ENCODE data around the gene CCDC127. TPM values are rescaled to one million over a fixed set of nuclear protein-coding genes. Genes with fewer than 3 reads are reported as not detected.
"Not testable (repeated sequence)": the region's sequence is repeated elsewhere in the genome, so short reads cannot be mapped to it uniquely, and the experiment has no call there.

The CCDC127 gene, protein sequence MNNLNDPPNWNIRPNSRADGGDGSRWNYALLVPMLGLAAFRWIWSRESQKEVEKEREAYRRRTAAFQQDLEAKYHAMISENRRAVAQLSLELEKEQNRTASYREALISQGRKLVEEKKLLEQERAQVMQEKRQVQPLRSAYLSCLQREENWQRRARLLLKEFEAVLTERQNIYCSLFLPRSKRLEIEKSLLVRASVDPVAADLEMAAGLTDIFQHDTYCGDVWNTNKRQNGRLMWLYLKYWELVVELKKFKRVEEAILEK
- total RNA-seq: 5.7 TPM
- polyA plus RNA-seq: 6.5 TPM

DNA sequence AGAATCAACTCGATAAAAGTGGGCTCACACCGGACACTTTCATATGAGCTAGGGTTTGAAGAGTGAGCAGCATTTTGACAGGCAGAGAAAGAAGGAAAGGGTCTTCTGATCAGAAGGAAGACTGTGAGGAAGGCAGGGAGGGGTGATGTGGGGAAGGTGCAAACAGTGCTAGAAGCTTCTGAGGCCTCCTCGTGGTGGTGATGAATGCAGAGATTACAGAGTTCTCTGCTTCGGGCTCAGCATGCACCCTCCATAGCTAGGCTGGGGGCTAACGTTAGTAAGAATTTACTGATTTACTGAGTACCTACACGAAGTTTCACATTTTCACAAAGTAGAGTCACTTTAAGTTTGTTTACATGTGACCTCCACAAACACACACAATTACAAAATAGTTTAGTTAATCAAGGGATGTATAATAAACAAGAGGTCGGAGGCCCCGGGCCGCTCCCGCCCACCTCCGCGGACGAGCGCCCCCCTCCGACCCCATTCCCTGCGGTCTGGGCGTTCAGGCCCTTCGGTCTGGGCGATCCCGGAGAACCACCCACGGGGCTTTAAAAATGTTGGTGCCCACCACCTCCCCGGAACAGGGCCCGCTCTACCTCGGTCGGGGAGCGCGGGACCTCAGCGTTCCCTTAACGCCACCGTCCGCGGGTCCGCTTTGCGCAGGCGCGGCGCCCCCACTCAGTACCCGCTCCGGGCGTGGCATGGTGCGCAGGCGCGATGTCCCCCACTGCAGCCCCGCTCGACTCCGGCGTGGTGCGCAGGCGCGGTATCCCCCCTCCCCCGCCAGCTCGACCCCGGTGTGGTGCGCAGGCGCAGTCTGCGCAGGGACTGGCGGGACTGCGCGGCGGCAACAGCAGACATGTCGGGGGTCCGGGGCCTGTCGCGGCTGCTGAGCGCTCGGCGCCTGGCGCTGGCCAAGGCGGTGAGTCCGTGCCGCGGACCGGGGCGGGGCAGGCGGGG is at the start of gene CCDC127, which contains the start of gene SDHA:
Gene CCDC127, minus strand, starts transcription at position 660 of the 963 bp plus-strand sequence. CDS start 1,304 bp downstream, outside the sequence.
Gene SDHA, plus strand, starts transcription at position 827 of the 963 bp plus-strand sequence. Its CDS starts 36 bp downstream, at position 863.
- Histone ChIP-seq H3K4me3 (ENCODE audit: low read depth, low read length) (peak within 1 kb of the TSS; percentile 98), H3K27ac (ENCODE audit: low read depth) (peak within 1 kb of the TSS; percentile 67)
- DNase-seq (ENCODE audit: extremely low spot score): peak; percentile 81
- WGBS: under 1% methylated on average over 75 of the region's 75 CpGs
- not testable (repeated sequence) for H3K4me1 ChIP-seq (ENCODE audit: insufficient read depth); H3K36me3 ChIP-seq (ENCODE audit: insufficient read depth)

DNA sequence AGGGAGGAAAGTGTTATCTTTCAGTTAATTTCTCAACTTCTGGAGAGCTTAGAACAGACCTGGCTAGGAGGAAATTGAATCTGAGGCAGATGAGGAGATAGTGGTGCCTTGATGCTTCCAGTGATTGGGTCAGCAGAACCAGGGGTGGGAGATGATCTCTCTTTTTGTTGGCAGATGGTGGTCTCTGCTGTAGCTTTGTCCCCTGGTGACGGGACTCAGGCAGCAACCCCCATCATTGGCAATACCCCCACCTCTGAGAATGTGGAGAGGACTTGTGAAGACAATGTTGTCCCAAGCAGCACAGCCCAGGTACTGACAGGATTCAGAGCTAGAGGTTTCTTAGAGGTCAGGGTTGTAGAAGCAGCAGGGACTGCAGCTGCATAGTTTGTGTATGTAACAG is 49.8 kb upstream of the CCDC127 start:
- DNase-seq (ENCODE audit: extremely low spot score): no peak
- WGBS: 69% methylated on average over 1 of the region's 1 CpG
- Histone ChIP-seq H3K4me1 (ENCODE audit: insufficient read depth) (no peaks in the 10 kb centered on the region), H3K36me3 (ENCODE audit: insufficient read depth) (no peaks in the 10 kb centered on the region), H3K4me3 (ENCODE audit: low read depth, low read length) (no peak overlapping the region), H3K27ac (ENCODE audit: low read depth) (no peak overlapping the region)

DNA sequence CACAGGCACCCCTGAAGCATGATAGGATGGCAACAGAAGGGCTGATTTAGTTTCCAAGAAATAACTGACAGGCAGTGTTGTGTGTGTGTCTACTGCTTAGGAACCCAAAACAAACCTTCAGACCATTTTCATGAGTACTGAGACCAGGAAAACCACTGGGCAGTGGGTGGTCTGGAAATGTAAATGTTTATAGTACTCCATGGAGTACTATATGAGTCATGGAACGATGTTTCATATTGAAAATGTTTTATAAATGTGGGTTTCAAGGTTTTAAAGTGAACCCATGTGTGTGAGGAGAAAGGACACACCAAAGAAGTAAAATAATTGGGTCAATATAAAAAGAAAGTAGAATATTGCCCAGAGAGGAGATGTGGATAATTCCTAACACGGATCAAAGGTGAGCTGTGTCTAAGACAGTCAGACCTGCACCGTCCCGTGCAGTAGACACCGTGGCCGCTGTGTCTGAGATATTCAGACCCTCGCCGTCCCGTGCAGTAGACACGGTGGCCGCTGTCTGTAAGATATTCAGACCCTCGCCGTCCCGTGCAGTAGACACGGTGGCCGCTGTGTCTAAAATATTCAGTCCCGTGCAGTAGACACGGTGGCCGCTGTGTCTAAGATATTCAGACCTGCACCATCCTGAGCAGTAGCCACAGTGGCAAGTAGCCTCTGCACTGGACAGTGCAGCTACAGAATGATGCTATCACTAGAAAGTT is 48.5 kb upstream of the CCDC127 start:
- not testable (repeated sequence) for H3K4me1 ChIP-seq (ENCODE audit: insufficient read depth); H3K4me3 ChIP-seq (ENCODE audit: low read depth, low read length); H3K27ac ChIP-seq (ENCODE audit: low read depth); DNase-seq (ENCODE audit: extremely low spot score); H3K36me3 ChIP-seq (ENCODE audit: insufficient read depth)
- WGBS: 77% methylated on average over 19 of the region's 19 CpGs

DNA sequence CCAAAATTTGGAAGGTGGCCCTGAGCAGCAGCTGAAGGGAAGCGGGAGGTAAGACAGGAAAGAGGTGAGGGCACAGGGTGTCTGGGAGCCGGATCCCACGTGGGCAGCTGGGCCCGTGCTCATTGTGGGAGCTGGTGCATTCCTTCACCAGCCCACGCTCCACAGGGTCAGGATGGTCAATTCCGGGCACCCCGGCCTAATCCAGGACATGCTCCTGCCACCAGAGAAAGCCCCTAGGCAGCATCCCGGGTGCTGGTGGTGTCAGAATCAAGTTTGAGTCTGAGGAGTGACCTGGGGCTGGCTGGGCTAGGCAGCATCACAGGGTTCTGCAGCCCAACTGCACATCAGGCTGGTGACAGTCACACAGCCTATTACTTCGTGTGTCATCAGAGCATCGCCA is 46.4 kb upstream of the CCDC127 start:
- Histone ChIP-seq H3K4me3 (ENCODE audit: low read depth, low read length) (no peak overlapping the region), H3K4me1 (ENCODE audit: insufficient read depth) (no peaks in the 10 kb centered on the region), H3K27ac (ENCODE audit: low read depth) (no peak overlapping the region), H3K36me3 (ENCODE audit: insufficient read depth) (no peaks in the 10 kb centered on the region)
- WGBS: 82% methylated on average over 10 of the region's 10 CpGs
- DNase-seq (ENCODE audit: extremely low spot score): no peak

DNA sequence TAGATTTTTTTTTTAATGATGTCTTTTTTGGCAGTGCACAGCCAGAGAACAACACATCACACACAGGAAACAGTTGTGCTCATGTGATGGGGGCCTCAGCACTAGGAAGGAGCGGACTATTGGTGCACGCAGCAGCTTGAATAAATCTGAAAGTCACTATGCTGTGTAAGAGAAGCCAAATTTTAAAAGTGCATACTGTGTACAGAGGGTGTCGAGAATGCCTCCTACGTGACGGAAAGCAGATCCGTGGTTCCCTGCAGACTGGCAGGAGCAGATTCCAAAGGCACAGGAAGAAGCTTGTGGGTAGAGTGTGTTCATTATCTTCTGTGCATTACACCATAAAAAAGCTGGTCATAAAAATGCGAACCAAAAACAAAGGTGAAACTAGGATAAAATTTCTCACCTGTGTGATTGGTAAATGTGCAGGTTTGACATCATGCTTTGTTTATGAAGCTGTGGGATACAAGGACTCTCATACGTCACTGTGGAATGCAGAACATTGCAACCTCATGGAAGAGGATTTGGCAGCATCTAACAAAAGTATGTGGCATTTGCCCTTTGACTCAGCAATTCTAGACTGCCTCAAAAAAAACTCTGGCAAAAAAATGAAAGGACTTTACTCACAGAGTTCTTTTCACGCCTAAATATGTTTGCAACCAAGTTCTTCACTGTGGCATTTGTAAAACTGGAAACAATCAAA is 45.5 kb upstream of the CCDC127 start:
- not testable (repeated sequence) for H3K4me3 ChIP-seq (ENCODE audit: low read depth, low read length); H3K27ac ChIP-seq (ENCODE audit: low read depth); H3K4me1 ChIP-seq (ENCODE audit: insufficient read depth); H3K36me3 ChIP-seq (ENCODE audit: insufficient read depth); DNase-seq (ENCODE audit: extremely low spot score)
- 59% methylated on average over 9 of the region's 9 CpGs for WGBS

DNA sequence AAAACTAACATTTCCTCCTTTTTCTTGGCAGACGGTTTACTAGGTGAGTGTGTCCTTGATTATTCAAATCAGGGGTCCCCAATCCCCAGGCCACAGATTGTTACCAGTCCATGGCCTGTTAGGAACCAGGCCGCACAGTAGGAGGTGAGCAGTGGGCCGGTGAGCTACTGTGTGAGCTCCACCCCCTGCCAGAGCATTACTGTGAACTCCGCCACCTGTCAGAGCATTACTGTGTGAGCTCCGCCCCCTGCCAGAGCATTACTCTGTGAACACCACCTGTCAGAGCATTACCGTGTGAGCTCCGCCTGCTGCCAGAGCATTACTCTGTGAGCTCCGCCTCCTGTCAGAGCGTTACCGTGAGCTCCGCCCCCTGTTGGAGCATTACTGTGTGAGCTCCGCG is 39.2 kb upstream of the CCDC127 start:
- no peaks in the 10 kb centered on the region for H3K4me1 ChIP-seq (ENCODE audit: insufficient read depth)
- no peak overlapping the region for H3K4me3 ChIP-seq (ENCODE audit: low read depth, low read length)
- DNase-seq (ENCODE audit: extremely low spot score): no peak
- H3K27ac ChIP-seq (ENCODE audit: low read depth): no peak overlapping the region
- WGBS: 83% methylated on average over 13 of the region's 13 CpGs
- peaks cover 7% of the 10 kb centered on the region for H3K36me3 ChIP-seq (ENCODE audit: insufficient read depth)

DNA sequence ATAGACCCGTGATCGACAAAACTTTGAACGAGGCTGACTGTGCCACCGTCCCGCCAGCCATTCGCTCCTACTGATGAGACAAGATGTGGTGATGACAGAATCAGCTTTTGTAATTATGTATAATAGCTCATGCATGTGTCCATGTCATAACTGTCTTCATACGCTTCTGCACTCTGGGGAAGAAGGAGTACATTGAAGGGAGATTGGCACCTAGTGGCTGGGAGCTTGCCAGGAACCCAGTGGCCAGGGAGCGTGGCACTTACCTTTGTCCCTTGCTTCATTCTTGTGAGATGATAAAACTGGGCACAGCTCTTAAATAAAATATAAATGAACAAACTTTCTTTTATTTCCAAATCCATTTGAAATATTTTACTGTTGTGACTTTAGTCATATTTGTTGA is 38.4 kb upstream of the CCDC127 start:
- DNase-seq (ENCODE audit: extremely low spot score); H3K27ac ChIP-seq (ENCODE audit: low read depth); H3K4me1 ChIP-seq (ENCODE audit: insufficient read depth); H3K4me3 ChIP-seq (ENCODE audit: low read depth, low read length); H3K36me3 ChIP-seq (ENCODE audit: insufficient read depth): not testable (repeated sequence)
- WGBS: 88% methylated on average over 8 of the region's 8 CpGs

DNA sequence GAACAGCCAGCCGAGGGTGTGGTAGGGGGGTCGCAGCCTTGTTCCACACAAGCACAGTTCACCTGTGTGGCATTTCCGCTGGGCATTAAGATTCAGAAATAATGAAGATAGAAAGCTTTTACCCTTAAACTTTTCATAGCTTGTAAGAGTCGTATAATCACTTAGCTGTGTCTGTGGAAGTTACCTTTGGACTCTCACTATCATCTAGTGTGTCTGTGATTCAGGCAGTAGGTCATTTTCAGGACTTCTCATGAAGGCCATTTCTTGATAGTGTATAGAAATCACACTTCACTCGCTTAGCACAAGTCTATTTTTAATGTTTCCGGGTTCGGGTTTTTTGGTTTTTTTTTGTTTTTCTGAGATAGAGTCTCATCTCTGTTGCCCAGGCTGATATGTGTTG is 37.2 kb upstream of the CCDC127 start:
- H3K36me3 ChIP-seq (ENCODE audit: insufficient read depth); H3K4me3 ChIP-seq (ENCODE audit: low read depth, low read length); H3K4me1 ChIP-seq (ENCODE audit: insufficient read depth); H3K27ac ChIP-seq (ENCODE audit: low read depth); DNase-seq (ENCODE audit: extremely low spot score): not testable (repeated sequence)
- 96% methylated on average over 7 of the region's 7 CpGs for WGBS

DNA sequence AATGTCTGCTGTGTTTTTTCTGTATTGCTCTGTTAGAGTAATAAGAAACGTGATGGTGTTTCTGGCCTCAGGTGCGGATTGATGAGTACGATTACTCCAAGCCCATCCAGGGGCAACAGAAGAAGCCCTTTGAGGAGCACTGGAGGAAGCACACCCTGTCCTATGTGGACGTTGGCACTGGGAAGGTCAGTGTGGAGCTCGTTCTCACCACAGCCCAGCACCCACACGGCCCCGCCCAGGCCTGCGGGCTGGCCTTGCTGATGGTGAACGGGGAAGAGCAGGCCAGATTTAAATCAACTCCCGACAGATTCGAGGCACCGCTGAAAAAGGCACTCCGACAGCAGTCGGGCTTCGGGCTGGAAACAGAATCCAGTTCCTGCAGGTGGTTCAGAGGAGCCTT is 36.4 kb upstream of the CCDC127 start:
- not testable (repeated sequence) for H3K27ac ChIP-seq (ENCODE audit: low read depth); H3K4me1 ChIP-seq (ENCODE audit: insufficient read depth); H3K36me3 ChIP-seq (ENCODE audit: insufficient read depth); H3K4me3 ChIP-seq (ENCODE audit: low read depth, low read length); DNase-seq (ENCODE audit: extremely low spot score)
- 95% methylated on average over 13 of the region's 15 CpGs for WGBS

DNA sequence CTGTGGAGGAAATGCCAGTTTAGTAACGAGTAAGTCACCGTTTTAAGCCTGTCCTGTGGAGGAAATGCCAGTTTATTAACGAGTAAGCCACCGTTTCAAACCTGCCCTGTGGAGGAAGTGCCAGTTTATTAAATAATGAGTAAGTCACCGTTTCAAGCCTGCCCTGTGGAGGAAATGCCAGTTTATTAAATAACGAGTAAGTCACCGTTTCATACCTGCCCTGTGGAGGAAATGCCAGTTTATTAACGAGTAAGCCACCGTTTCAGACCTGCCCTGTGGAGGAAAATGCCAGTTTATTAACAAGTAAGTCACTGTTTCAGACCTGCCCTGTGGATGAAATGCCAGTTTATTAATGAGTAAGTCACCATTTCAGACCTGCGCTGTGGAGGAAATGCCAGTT is 34.6 kb upstream of the CCDC127 start:
- no peak for DNase-seq (ENCODE audit: extremely low spot score)
- Histone ChIP-seq H3K36me3 (ENCODE audit: insufficient read depth) (peaks cover 5% of the 10 kb centered on the region), H3K27ac (ENCODE audit: low read depth) (no peak overlapping the region), H3K4me3 (ENCODE audit: low read depth, low read length) (no peak overlapping the region), H3K4me1 (ENCODE audit: insufficient read depth) (no peaks in the 10 kb centered on the region)
- WGBS: 72% methylated on average over 10 of the region's 10 CpGs

DNA sequence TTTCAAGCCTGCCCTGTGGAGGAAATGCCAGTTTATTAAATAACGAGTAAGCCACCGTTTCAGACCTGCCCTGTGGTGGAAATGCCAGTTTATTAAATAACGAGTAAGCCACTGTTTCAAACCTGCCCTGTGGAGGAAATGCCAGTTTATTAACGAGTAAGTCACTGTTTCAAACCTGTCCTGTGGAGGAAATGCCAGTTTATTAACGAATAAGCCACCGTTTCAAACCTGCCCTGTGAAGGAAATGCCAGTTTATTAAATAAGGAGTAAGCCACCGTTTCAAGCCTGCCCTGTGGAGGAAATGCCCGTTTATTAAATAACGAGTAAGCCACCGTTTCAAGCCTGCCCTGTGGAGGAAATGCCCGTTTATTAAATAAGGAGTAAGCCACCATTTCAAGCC is 34.0 kb upstream of the CCDC127 start:
- not testable (repeated sequence) for H3K4me1 ChIP-seq (ENCODE audit: insufficient read depth); H3K4me3 ChIP-seq (ENCODE audit: low read depth, low read length); H3K36me3 ChIP-seq (ENCODE audit: insufficient read depth); DNase-seq (ENCODE audit: extremely low spot score); H3K27ac ChIP-seq (ENCODE audit: low read depth)
- 74% methylated on average over 11 of the region's 11 CpGs for WGBS

DNA sequence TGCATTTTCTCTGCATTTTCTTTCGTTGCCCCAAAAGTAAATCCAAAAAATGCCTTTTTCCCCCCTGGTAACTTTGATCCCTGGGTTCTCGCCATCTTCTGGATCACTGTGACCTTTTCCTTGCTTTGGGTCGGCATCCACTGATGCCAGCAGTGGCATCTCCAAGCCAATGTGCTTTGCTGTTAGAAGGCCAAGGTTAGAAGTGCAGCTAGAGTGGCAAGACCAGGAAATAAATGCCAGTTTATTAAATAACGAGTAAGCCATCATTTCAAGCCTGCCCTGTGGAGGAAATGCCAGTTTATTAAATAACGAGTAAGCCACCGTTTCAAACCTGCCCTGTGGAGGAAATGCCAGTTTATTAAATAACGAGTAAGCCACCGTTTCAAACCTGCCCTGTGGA is 33.6 kb upstream of the CCDC127 start:
- H3K36me3 ChIP-seq (ENCODE audit: insufficient read depth); H3K4me3 ChIP-seq (ENCODE audit: low read depth, low read length); DNase-seq (ENCODE audit: extremely low spot score); H3K4me1 ChIP-seq (ENCODE audit: insufficient read depth); H3K27ac ChIP-seq (ENCODE audit: low read depth): not testable (repeated sequence)
- WGBS: 70% methylated on average over 8 of the region's 8 CpGs

DNA sequence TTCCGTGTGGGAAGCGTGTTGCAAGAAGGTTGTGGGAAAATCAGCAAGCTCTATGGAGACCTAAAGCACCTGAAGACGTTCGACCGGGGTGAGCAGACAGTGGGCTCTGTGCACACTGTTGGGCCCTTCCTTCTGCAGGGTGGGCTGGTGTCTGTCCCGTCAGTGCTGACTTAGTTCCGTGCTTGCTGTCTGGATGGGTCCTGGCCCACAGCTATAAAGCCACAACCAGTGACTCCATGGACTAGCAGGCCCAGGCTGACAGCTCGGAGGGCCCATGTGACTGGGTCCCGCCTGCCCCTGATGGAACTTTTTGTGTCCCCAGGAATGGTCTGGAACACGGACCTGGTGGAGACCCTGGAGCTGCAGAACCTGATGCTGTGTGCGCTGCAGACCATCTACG is 33.1 kb upstream of the CCDC127 start:
- H3K4me1 ChIP-seq (ENCODE audit: insufficient read depth); H3K27ac ChIP-seq (ENCODE audit: low read depth); H3K36me3 ChIP-seq (ENCODE audit: insufficient read depth); DNase-seq (ENCODE audit: extremely low spot score); H3K4me3 ChIP-seq (ENCODE audit: low read depth, low read length): not testable (repeated sequence)
- WGBS: 94% methylated on average over 9 of the region's 12 CpGs

Measured in urinary bladder (tissue), 4 donors.